ENCODE results near the gene GADD45B. TPM values are rescaled to one million over a fixed set of nuclear protein-coding genes. Genes with fewer than 3 reads are reported as not detected.

GADD45B gene
- total and polyA plus RNA-seq, 10 of the 15 experiments (the other 5 are each of a cell fraction or from before 2014, with no cell fraction given) = 2.4 to 180 (median 91.1) TPM

DNA sequence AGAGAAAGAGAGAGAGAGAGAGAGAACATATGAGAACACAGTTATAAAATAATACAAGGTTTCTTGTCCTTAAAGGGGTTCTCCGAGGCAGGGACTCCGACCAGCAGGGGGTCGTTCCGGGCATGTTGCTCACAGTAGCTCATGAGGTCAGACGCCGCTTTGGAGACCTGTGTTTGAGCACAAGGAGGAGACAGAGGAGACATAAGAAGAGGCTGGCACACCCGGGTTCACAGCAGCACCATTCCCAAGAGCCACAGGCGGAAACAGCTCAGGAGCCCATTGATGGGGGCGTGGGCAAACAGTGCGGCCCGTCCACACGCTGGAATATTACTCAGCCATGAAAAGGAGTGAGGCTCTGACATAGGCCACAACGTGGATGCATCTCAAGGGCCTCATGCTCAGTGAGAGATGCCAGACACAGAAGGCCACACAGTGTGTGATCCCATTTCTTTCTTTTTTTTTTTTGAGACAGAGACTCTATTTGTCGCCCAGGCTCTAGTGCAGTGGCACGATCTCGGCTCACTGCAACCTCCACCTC lies 39.1 kb downstream of the GADD45B start:
- FAIRE-seq (no peak), ATAC-seq (no peak), DNase-seq (ENCODE audit: low read depth, low spot score) (no peak)
- H3K79me2 ChIP-seq (ENCODE audit: control insufficient read depth, insufficient read depth, low read length) = no peaks in the 10 kb centered on the region
- H3K27me3 ChIP-seq (replicated peaks in 1 of 2; ENCODE audit: control insufficient read depth in 2 of 2, insufficient read depth in 2 of 2, low read length in 1 of 2) = no peaks in the 10 kb centered on the region
- BruUV-seq (replicated peaks) = no TSS peak
- no peak overlapping the region for H3K4me3 ChIP-seq
- H3K9ac ChIP-seq (ENCODE audit: control insufficient read depth, insufficient read depth, low read length) = no peak overlapping the region
- POLR2A ChIA-PET = interaction anchor here (0.5 kb wide), 1 partner anchor 28 kb away, joined by 5 read pairs; no protein-coding TSS in a partner anchor
- intact Hi-C loops (cut with micrococcal nuclease; ENCODE audit: unreplicated experiment) (no loop called here), in situ Hi-C loops (cut with MboI) (no loop called here)
- H3K36me3 ChIP-seq (ENCODE audit: control insufficient read depth in 2 of 2, insufficient read depth in 2 of 2, low read length in 1 of 2) = no peaks in the 10 kb centered on the region; a peak in 1 of 4 replicates
- no peak overlapping the region for H2AFZ ChIP-seq (ENCODE audit: control insufficient read depth, low read depth, low read length)
- CTCF ChIA-PET = interaction anchor here (0.8 to 1.6 kb wide), 2 partner anchors 19 to 65 kb away, joined by 3 to 5 read pairs; no protein-coding TSS in a partner anchor
- H4K20me1 ChIP-seq (ENCODE audit: control insufficient read depth, insufficient read depth) = no peaks in the 10 kb centered on the region
- SMC1A ChIA-PET (ENCODE audit: uncharacterized antibody, unreplicated experiment) = no interaction called here
- RAD21 ChIA-PET (ENCODE audit: unreplicated experiment) = no interaction called here
- 94% methylated on average over 16 of the region's 16 CpGs for WGBS (ENCODE audit: insufficient coverage, insufficient replicate concordance, low lambda C conversion rate, missing lambda C conversion rate)
- H3K9me3 ChIP-seq (replicated peaks; ENCODE audit: control insufficient read depth, insufficient read depth, low read length) = no peaks in the 10 kb centered on the region
- H3K4me2 ChIP-seq (ENCODE audit: control insufficient read depth, insufficient read depth) = no peak overlapping the region
- no peak for TF ChIP-seq MEF2A (IDR thresholded peaks at IDR 0.05; ENCODE audit: insufficient read depth, low read depth, low read length)
- TF ChIP-seq YY1 (IDR thresholded peaks at IDR 0.05; ENCODE audit: low read depth, low read length) = no peak
- TF ChIP-seq TCF3 (IDR thresholded peaks at IDR 0.05; ENCODE audit: borderline replicate concordance, insufficient read depth, low read depth, low read length) = no peak
- no peak for TF ChIP-seq ZSCAN29 (IDR thresholded peaks at IDR 0.05)
- TF ChIP-seq RBBP5 (conservative IDR thresholded peaks at IDR 0.05) = no peak
- TF ChIP-seq SREBF1 (IDR thresholded peaks at IDR 0.05; ENCODE audit: low read length) = no peak
- TF ChIP-seq NR2C2 (IDR thresholded peaks at IDR 0.05; ENCODE audit: borderline replicate concordance, control insufficient read depth, insufficient read length, low read depth) = no peak
- TF ChIP-seq HCFC1 (IDR thresholded peaks at IDR 0.05; ENCODE audit: low read length) = no peak
- no peak for TF ChIP-seq BRCA1 (IDR thresholded peaks at IDR 0.05; ENCODE audit: low read depth, low read length)
- H3K27ac ChIP-seq (ENCODE audit: control insufficient read depth, insufficient read depth) = no peak overlapping the region
- peaks cover 8% of the 10 kb centered on the region for H3K4me1 ChIP-seq (ENCODE audit: control insufficient read depth, insufficient read depth, low read length)

DNA sequence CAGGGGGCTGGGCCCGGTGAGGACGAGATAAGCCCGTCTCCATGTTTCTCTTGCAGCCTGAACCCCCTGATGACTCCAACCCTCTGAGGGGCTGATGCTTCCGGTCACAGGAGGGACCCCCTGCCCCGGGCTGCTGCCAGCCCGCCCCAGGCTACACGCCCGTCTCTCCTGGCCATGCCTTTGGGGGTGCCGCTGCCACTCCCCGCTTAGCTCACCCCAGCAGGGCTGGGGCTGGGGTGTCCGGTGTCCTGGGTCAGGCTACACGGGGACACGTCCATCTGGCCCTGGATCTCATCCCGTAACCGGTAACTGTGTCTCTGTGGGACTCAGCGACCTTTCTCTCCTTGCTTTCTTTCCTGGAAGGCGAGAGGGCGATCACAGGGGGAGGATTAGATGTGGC lies 40.8 kb downstream of the GADD45B start:
- Histone ChIP-seq H3K4me2 (ENCODE audit: control insufficient read depth, insufficient read depth) (no peak overlapping the region), H2AFZ (ENCODE audit: control insufficient read depth, low read depth, low read length) (no peak overlapping the region), H3K4me3 (no peak overlapping the region), H3K9ac (ENCODE audit: control insufficient read depth, insufficient read depth, low read length) (no peak overlapping the region), H3K27ac (ENCODE audit: control insufficient read depth, insufficient read depth) (no peak overlapping the region), H3K36me3 (ENCODE audit: control insufficient read depth in 2 of 2, insufficient read depth in 2 of 2, low read length in 1 of 2) (no peaks in the 10 kb centered on the region; a peak in 2 of 4 replicates), H3K4me1 (ENCODE audit: control insufficient read depth, insufficient read depth, low read length) (peaks cover 6% of the 10 kb centered on the region), H3K9me3 (replicated peaks; ENCODE audit: control insufficient read depth, insufficient read depth, low read length) (no peaks in the 10 kb centered on the region), H4K20me1 (ENCODE audit: control insufficient read depth, insufficient read depth) (no peaks in the 10 kb centered on the region), H3K27me3 (replicated peaks in 1 of 2; ENCODE audit: control insufficient read depth in 2 of 2, insufficient read depth in 2 of 2, low read length in 1 of 2) (no peaks in the 10 kb centered on the region), H3K79me2 (ENCODE audit: control insufficient read depth, insufficient read depth, low read length) (no peaks in the 10 kb centered on the region)
- in situ Hi-C loops (cut with MboI) = no loop called here
- intact Hi-C loops (cut with micrococcal nuclease; ENCODE audit: unreplicated experiment) = no loop called here
- ChIA-PET RAD21 (ENCODE audit: unreplicated experiment) (no interaction called here), POLR2A (no interaction called here), SMC1A (ENCODE audit: uncharacterized antibody, unreplicated experiment) (no interaction called here), CTCF (interaction anchor here (0.6 kb wide), 1 partner anchor 50 kb away, joined by 3 read pairs; no protein-coding TSS in a partner anchor)
- WGBS (ENCODE audit: insufficient coverage, insufficient replicate concordance, low lambda C conversion rate, missing lambda C conversion rate) = 77% methylated on average over 18 of the region's 18 CpGs
- no TSS peak for BruUV-seq (replicated peaks)
- TF ChIP-seq CREM (IDR thresholded peaks at IDR 0.05; ENCODE audit: low read depth) (no peak), STAT3 (IDR thresholded peaks at IDR 0.05; ENCODE audit: low read depth, low read length) (no peak), FOXK2 (IDR thresholded peaks at IDR 0.05) (no peak)
- ATAC-seq = no peak
- FAIRE-seq = no peak
- DNase-seq (ENCODE audit: low read depth, low spot score) = no peak
